ENCODE measurements around the gene MAP3K14. TPM values are rescaled to one million over a fixed set of nuclear protein-coding genes. Genes with fewer than 3 reads are reported as not detected.

Gene MAP3K14
- total RNA-seq, 2 donors from 2014 or later: 12.5 to 16.1 TPM

- DNase-seq (ENCODE audit: low spot score): no peak
- WGBS: 47% methylated on average over 1 of the region's 1 CpG
- Histone ChIP-seq H3K4me3 (no peak overlapping the region), H3K4me1 (replicated peaks) (no peaks in the 10 kb centered on the region), H3K9me3 (no peaks in the 10 kb centered on the region), H3K36me3 (no peaks in the 10 kb centered on the region), H3K27me3 (replicated peaks; ENCODE audit: insufficient read depth) (no peaks in the 10 kb centered on the region), H3K27ac (no peak overlapping the region)
- no peak for TF ChIP-seq POLR2AphosphoS5 (IDR thresholded peaks at IDR 0.05)
- no peak for TF ChIP-seq POLR2A (IDR thresholded peaks at IDR 0.05)
- TF ChIP-seq CTCF (IDR thresholded peaks at IDR 0.05): no peak
- intact Hi-C loops (cut with DNase I): no loop called here
Observed at GRCh38 chr17:45334231-45334630, 17.4 kb upstream of the MAP3K14 start.

DNA sequence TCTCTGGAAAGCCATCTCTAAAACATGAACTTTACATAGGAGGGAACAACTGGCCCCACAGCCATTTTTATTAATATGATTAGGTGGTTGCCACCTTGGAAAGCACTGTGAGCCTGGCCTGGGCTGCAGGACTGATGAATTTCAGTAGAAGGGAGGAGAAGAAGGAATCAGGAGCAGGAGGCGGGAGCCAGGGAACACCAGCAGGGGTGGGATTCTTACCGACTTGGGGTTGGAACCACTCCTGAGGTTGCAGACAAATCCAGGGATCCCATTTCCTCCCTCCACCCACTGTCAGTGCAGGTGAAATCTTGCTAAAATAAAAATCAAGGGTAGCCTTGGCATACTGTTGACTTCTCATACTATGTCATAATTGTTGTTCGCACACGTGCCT is 16.9 kb upstream of the MAP3K14 start:
- no peak overlapping the region for H3K27ac ChIP-seq
- 80% methylated on average over 4 of the region's 4 CpGs for WGBS
- no peaks in the 10 kb centered on the region for H3K4me1 ChIP-seq (replicated peaks)
- TF ChIP-seq POLR2AphosphoS5 (IDR thresholded peaks at IDR 0.05): no peak
- no peak for TF ChIP-seq POLR2A (IDR thresholded peaks at IDR 0.05)
- TF ChIP-seq CTCF (IDR thresholded peaks at IDR 0.05): no peak
- intact Hi-C loops (cut with DNase I): no loop called here
- H3K9me3 ChIP-seq: no peaks in the 10 kb centered on the region
- no peaks in the 10 kb centered on the region for H3K36me3 ChIP-seq
- H3K4me3 ChIP-seq: no peak overlapping the region
- no peaks in the 10 kb centered on the region for H3K27me3 ChIP-seq (replicated peaks; ENCODE audit: insufficient read depth)
- no peak for DNase-seq (ENCODE audit: low spot score)

DNA sequence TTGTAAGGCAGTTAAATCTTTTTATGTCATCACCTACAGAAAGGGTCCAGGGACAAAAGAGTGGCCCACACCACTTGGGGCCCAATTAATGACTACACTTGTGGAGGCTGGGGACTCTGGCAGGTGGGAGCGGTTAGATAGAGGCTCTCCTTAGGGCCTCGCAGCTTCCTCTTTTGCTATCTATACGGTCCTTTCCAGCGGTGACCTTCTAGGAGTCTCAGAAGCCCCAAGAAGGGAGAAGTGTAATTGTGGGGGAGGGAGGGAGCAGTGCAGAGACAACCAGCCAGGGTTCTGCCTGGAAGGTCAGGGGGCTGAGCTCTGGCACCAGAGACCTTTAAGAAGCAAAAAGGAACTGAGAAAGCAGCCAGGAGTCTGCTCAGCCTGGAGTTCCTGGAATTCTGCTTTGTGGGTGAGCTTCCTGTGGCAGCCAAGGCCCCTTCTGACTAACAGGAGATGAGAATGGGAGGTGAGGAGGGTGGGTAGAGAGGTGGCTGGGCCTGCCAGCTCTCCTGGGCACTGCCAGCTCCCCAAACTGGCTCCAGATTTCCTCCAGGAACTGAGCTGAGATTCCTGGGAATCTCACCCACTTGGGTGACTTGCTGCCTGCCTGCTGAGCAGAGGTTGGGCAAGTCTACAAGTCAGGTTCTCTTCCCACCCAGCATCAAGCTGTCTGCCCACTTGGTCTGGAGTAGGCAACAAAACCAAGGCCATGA is 16.3 kb upstream of the MAP3K14 start:
- H3K27ac ChIP-seq: no peak overlapping the region
- H3K9me3 ChIP-seq: no peaks in the 10 kb centered on the region
- H3K4me3 ChIP-seq: no peak overlapping the region
- TF ChIP-seq CTCF (IDR thresholded peaks at IDR 0.05): no peak
- no peak for TF ChIP-seq POLR2AphosphoS5 (IDR thresholded peaks at IDR 0.05)
- no peak for TF ChIP-seq POLR2A (IDR thresholded peaks at IDR 0.05)
- no peaks in the 10 kb centered on the region for H3K4me1 ChIP-seq (replicated peaks)
- no peak for DNase-seq (ENCODE audit: low spot score)
- intact Hi-C loops (cut with DNase I): no loop called here
- WGBS: 74% methylated on average over 4 of the region's 4 CpGs
- H3K36me3 ChIP-seq: no peaks in the 10 kb centered on the region
- H3K27me3 ChIP-seq (replicated peaks; ENCODE audit: insufficient read depth): no peaks in the 10 kb centered on the region

DNA sequence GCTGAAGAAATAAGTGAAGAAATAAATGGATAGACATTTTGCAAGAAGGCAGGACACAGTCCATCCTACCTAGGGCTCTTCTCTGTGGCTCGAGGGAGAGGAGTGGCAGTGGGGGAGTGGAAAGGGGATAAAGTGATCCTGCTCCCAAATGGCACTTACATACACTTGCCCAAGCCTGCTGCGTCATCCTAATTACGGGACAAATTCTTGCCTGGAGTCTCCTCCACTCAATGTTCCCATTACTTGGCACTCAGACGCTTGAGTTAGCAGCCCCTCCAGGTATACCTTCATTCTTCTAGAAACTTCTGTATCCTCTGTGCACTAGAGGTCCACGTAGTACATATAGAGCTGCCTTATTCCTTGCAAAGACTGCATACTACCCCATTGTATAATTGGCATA is 15.7 kb upstream of the MAP3K14 start:
- H3K27me3 ChIP-seq (replicated peaks; ENCODE audit: insufficient read depth): no peaks in the 10 kb centered on the region
- H3K9me3 ChIP-seq: no peaks in the 10 kb centered on the region
- H3K4me1 ChIP-seq (replicated peaks): no peaks in the 10 kb centered on the region
- TF ChIP-seq POLR2AphosphoS5 (IDR thresholded peaks at IDR 0.05): no peak
- no peak for TF ChIP-seq CTCF (IDR thresholded peaks at IDR 0.05)
- TF ChIP-seq POLR2A (IDR thresholded peaks at IDR 0.05): no peak
- H3K27ac ChIP-seq: no peak overlapping the region
- DNase-seq (ENCODE audit: low spot score): no peak
- intact Hi-C loops (cut with DNase I): no loop called here
- 91% methylated on average over 5 of the region's 5 CpGs for WGBS
- H3K36me3 ChIP-seq: no peaks in the 10 kb centered on the region
- H3K4me3 ChIP-seq: no peak overlapping the region

DNA sequence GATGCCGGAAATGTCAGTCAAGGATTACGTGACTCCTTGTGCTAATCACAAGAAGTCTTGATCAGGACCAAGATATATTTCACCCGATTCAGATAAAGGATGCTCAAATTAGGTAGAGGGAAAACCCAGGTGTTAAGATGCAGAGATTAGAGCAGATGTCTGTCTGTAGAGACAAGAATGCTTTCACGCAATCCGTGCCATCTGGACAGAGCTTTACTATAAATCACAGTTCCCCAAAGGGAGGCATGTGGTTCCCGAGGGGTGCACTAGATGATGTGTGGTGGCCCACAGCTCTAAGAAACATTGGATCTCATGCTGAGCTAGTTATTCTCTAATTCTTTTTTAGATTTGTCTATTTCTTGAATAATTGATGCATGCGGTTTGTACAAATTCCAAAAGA is 9.8 kb upstream of the MAP3K14 start:
- H3K36me3 ChIP-seq: no peaks in the 10 kb centered on the region
- TF ChIP-seq POLR2A (IDR thresholded peaks at IDR 0.05): no peak
- no peak for TF ChIP-seq POLR2AphosphoS5 (IDR thresholded peaks at IDR 0.05)
- TF ChIP-seq CTCF (IDR thresholded peaks at IDR 0.05): no peak
- H3K4me1 ChIP-seq (replicated peaks): peaks cover under 1% of the 10 kb centered on the region
- no peaks in the 10 kb centered on the region for H3K27me3 ChIP-seq (replicated peaks; ENCODE audit: insufficient read depth)
- no peak overlapping the region for H3K27ac ChIP-seq
- H3K9me3 ChIP-seq: no peaks in the 10 kb centered on the region
- no peak for DNase-seq (ENCODE audit: low spot score)
- WGBS: 82% methylated on average over 7 of the region's 7 CpGs
- intact Hi-C loops (cut with DNase I): no loop called here
- H3K4me3 ChIP-seq: no peak overlapping the region

All from prostate gland (tissue), 2 donors.